Effector CD4-positive, alpha-beta T cell (primary cell): ENCODE data around the gene CACNA1I.
"Not testable (repeated sequence)": the region's sequence is repeated elsewhere in the genome, so short reads cannot be mapped to it uniquely, and the experiment has no call there.

Source experiments
- DNase-seq: peaks from one replicate; pipeline ENCODE4 v3.0.0-alpha.2; 2020

The CACNA1I gene

DNA sequence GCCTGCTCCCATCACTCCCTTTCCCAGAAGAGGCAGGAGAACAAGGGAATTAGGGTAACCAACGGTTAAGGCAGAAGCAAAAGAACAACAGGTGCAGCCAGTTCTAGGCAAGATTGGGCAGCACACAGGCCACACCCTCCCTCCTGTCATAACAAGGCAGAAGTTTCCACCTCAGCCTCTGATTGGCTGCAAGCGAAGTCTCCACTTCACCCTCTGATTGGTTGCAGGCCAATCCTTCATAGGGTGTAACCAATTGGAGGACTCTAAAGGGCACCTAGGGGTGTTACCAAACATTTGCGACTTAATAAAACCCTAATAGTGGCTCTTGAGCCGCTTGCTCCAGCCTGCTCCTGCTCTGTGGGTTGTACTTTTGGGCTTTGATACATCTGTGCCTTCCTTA, 153.8 kb downstream of the CACNA1I start:
- no peak for DNase-seq

DNA sequence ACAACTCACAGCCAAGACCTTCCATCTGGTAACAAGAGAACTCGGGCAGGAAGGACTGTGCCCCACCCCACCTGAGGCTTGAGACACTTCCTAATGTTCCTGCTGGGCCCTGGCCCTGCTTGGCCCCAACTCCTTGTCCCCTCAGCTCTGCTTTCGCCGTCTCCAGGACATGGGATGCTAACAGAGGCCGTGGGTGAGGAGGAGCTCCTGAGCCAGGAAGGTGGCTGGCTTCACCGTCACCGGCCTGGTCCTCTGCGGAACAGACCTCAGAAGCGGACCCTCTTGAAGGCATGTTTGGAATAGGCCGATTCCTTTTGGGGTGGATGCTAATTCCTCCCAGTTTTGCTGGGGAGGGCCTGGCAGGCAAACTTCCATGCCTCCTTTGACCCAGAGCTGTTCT, 154.3 kb downstream of the CACNA1I start:
- DNase-seq = no peak

DNA sequence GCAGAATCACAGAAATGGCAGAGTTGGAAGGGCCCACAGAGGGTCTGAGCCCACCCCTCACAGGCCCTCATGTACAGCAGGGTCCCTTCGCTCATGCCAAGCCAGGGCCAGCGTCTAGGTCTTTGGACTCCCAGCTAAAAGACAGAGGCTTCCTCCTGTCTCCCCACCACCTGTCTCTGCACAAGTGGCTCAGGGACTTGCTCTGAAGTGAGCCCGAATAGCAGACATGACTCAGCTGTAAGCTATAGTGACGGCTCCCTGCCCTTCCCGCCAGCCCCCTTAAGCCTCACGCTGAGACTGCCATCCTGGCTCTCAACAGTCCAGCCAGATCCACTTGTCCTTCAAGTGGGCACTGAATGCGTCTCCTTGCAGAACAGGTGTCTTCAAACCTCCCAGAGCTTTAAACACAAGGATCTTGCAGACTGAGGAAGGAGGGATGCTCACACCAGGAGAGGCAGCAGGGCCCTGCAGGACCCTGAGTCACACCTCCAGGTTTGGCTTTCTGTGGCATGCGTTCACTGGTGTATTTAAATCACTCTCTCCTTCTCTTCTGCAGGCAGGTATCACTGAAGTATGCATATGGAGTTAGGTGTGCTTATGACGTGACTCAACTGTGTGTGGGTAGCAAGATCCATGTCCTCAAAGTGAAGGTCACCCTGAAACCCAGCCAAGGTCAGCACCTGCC, 154.9 kb downstream of the CACNA1I start:
- DNase-seq = no peak

DNA sequence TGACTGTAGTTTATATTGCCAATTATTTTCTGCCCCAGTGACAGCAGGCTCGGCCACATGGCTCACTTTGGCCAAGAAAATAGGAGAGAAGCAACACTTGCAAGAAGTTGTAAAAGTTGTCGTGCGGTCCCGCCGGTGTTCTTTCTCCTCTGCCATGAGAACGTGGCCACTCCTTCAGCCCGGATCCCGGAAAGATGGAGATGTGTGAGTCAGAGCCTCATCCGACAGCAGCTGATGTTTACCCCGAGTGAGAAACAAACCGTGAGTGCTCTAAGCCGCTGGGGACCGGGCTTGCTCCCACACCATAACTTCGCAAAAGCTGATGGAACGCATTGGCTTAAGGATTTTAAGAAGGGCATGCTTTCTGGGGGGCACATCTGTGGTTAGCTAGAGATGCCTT, 157.0 kb downstream of the CACNA1I start:
- no peak for DNase-seq

DNA sequence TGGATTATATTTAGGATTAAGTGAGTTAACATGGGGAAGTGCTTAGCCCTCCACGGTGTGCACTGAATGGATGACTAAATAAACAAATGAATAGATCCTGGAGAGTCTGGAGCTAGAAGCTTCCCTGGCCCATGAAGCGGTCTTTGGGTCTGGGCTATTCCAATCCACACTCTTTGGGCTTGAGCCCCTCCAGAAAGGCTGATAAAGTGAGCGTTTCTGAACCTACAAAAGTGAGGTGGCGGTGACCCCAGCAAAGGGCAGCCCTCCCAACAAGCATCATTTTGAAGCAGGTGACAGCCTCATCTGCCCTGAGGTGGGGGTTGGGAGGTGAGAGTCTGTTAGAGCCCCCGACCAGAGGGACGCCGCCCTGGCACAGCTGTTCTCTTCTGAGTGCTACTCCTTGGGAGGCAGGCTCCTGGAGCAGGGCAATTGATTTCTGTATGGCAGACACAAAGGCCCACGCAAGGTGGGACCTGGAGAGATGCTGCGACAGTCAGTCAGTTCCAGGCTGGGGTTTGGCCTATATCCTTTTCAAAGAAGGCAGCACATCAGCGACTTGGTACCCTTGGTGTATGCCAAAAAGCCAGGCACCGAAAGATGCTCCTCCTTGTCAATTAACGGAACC, 157.8 kb downstream of the CACNA1I start:
- no peak for DNase-seq

DNA sequence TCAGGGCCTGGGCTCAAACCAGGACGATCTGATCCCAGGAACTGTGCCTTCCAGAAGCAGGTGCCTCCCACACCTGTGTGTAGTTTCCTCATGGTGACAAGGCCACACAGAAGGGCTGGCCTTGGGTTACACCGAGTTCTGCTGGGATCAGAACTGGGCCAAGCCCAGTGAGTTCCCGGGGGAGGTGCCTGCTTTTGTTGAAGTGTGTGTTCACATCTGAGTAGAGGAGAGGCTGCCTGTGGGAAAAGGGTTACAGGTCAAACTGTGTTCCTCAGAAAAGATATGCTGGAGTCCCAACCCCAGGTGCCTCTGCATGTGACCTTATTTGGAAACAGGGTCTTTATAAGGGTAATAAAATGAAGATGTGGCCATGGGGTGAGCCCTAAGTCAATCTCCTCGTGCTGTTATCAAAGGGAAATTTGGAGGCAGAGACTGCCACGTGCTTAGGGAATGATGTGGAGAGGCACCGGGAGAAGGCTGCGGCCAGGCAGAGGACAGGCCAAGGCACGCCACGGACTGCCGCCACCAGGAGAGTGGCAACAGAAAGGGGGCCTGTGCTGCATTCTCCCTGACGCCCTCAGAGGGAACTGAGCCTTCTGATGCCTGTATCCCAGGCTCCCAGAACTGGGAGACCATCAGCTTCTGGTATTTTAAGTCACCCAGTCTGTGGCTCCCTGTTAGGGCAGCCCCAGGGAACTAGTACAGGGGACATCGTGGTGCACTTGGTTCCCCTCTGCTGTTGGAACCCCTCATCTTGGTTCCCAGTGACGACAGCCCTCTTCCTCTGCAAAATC, 158.8 kb downstream of the CACNA1I start:
- DNase-seq = no peak

DNA sequence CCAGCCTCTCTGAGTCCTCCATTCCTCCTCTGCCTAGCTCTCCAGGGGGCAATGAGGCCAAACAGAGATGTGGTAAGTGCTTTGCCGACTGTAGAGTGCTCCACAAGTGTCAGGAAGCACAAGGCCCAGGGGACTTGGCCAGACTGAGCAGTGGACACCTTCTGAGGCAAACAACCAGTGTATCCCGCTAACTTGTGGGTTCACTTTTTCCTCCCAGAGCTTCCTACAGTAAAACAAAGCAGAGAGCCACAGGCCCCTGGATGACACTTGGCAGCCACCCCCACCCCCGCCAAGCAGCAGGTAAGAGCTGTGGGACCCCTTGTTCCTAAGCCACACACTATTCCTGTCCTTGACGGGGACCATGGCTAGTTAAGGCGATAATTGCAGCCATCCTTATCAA, 160.9 kb downstream of the CACNA1I start:
- no peak for DNase-seq

DNA sequence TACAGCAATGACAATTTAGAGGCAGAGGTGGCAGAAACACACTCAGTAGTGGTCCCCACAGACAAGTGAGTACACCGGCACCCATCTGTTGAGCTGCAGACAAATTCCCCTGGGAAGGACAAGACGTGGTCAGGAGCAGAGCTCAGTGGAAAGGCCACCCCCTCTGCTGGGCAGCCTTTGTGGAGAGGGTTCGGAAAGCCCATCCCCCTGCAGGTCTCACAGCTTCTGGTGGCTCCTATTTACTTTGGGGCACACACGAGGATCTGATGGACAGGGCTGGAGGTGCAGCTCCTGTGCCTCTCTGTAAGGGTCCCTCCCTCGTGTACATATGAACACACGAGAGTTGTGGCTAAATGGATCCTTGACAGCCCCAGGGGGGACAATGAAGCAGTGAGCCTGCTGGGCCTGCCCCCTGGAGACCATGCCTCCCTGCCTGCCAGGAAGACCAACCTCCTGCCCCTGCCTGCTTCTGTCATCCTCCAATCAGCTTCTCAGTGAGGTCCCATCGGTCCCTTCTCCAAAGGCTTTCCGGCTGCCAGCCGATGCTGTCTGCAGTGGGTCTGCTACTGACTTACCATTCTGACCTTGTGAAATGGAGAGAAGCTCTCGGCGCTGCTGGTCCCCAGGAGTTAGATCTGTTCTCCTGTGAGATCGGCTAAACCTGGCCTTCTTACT, 161.5 kb downstream of the CACNA1I start:
- no peak for DNase-seq

DNA sequence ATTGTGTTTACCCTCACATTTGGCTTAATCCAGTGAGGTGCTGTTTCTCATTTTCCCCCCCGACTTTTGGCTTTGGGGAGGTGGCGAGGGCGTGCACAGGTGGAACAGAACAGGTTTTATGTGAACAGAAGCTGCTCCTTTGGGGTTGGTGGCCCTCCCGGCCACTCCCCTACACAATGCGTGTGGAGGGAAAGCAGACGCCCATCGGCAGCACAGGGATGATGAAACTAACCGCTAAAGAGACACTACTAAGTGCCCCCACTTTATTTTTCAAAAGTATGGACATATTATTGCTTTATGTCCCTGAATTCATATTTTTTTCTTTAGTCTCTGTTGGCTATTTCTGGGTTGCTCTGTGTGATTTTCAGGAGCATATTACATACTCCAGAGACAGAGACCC, 162.1 kb downstream of the CACNA1I start:
- no peak for DNase-seq

DNA sequence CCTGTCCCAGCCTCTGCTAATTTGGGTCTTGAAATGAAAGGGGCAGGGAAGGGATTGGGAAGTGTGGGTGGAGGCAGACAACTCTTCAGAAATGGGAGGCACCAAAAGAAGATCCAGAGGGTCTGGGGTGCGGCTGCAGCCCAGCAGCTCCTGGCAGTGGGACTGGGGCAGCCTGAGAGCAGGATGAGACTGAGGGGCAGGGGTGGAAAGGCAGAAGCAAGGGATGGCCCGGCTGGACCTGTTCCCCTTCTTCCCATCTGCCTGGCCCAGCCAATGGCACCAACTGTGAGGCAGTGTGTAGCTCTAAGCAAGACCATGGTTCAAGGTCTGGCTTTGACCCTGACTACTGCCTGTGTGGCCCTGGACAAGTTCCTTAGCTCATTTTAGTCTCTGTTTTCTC, 162.6 kb downstream of the CACNA1I start:
- DNase-seq = no peak

DNA sequence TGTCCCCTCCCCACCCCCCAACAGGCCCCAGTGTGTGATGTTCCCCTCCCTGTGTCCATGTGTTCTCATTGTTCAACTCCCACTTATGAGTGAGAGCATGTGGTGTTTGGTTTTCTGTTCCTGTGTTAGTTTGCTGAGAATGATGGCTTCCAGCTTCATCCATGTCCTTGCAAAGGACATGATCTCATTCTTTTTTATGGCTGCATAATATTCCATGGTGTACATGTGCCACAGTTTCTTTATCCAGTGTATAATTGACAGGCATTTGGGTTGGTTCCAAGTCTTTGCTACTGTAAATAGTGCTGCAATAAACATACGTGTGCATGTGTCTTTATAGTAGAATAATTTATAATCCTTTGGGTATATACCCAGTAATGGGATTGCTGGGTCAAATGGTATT, 163.5 kb downstream of the CACNA1I start:
- not testable (repeated sequence) for DNase-seq

DNA sequence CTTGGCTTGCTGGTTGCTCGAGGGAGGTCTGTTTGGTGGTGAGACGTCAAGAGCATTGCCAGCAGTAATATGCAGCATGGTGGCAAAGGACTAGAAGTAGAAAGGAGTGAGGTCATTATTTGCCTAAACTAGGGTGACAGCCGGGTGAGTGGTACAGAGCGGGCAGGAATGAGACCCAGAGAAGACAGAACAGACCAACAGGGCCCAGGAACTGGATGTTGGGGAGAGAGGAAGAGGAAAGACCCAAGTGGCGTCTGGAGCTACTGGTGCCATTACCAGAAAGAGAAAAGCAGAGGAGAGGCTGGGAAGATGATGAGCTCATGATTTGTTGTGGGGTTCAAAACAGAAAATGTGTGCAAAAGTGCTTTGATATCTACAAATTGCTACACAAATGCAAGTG, 164.3 kb downstream of the CACNA1I start:
- no peak for DNase-seq

DNA sequence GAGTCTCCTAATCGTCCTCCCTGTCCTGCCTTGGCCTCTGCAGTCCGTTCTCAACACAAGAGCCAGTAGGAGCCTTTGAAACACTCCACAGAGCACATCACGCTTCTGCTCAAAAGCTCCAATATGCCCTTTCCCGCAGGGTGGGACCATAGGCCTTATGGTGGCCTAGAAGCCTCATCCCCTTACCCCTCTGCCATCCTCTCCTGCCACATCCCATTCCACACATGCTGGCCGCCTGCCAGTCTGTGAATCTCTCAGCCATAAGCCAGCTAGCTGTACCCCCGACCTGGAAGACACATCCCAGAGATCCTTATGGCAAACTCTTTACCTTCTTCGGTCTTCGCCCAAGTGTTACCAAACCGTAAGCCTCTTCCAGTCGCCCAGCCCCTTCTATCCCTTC, 165.2 kb downstream of the CACNA1I start:
- DNase-seq = no peak

DNA sequence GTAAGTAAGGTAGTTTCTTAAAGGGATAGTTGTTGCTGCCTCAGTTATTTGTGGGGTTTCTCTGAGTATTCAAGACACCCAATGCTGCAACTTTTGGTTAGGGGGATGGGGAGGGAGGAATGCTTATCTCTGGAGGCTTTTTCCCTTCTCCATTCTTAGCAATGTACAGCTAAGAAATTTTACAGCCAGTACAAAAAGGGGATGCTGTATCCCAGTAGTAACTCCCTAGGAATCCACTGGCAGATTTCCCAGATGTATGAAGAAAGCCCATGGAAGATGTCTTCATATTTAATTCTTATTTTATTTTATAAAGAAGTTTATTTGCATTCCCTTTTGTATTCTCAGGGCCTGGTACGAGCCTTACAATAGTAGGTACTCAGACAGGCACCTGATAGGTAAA, 168.2 kb downstream of the CACNA1I start:
- no peak for DNase-seq
